ENCODE results near the gene DYSF. TPM values are rescaled to one million over a fixed set of nuclear protein-coding genes. Genes with fewer than 3 reads are reported as not detected.

DYSF gene
- total RNA-seq, 1 experiment from 2014 or later: not detected

DNA sequence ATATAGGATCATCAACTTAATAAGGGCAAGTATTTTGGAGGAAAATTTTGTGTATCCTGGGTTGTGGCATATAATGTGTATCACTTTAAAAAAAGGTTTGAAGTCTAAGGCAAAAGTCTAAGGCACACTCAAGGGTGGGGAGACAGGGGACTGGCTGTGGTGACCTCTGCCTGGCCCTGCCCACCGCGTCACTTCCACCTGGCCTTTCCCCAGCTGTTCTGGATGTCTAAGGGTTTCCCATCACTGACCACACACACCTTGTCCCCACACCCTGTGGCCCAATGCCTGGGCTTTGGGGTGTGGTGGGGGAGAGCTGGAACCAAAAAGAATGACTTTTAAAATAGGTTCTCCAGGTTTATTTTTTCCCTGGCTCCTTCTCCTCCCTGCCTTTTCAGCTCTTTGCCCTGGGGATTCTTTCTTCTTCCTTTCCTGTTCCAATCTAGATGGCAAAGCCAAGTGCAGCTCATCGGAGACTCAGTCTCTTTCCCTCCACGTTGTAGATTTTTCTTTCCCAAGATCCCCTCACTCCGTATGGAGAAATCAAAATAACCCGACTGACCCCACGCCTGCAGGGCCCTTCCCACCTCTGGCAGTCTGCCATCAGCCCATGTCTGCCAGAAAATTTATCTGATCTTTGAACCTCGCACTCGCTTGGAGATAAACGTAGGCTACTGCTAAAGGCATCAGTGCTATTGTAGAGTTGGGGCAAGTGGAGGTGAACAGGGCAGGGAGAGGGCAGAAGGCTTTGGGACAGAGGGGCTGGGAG is 257.2 kb downstream of the DYSF start:
- in situ Hi-C loops (cut with HindIII; ENCODE audit: low pct_unique_long_range_greater_than_20kb, low sequenced_read_pairs): no loop called here
- no peak for DNase-seq (ENCODE audit: low read depth)

DNA sequence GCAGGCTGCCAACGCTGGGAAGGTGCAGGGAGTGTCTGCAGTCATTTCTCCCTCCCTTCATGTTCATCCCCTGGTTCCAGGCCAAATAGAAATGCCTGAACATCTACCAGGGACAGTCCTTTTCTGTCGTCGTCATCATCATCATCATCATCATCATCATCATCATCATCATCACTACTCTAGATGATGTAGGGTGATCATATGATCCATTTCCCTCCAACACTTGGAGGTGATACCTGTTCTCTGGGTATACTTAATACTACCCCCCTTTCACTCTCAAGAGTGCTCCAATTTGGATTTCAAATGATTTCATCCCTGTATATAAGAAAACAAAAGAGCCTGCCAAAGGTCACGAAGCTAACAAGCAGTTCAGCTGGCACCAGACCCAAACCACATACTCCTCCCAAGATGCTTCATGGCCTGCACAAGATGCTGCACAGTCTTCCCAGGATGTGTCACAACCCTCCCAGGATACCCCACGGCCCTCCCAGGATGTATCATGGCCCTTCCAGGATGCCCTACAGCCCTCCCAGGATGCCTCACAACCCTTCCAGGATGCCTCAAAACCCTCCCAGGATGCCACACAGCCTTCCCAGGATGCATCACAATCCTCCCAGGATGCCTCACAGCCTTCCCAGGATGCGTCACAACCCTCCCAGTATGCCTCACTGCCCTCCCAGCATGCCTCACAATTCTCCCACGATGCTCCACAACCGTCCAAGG is 257.9 kb downstream of the DYSF start:
- no peak for DNase-seq (ENCODE audit: low read depth)
- in situ Hi-C loops (cut with HindIII; ENCODE audit: low pct_unique_long_range_greater_than_20kb, low sequenced_read_pairs): no loop called here

DNA sequence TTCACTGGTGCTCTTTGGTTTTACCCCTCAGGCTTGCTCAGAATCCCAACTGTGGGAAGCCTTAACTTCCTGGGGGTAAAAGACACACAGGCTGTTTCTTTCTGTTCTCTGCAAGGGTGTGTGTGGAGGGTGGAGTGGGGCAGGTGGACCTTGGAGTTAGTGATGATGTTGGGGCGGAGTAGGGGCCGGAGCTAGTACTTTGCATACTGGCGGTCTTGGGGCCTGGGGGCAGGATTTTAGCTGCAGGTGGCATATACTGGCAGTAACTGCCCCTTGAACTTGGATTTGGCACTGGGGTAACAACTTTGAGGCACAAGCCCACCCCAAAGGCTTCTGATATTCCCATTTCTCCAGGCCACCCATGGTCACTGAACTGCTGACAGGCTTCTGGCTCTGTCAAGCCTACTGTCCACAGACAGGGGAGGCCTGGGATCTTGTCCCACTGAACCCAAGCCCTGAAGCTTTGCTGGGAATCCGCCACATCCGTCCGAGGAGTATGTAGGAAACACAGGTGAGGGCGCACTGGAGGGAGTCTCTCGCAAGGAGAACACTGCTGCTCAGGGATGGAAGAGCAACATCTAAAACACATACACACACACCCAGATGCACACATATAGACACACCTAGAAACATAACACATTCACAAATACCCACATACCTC is 258.9 kb downstream of the DYSF start:
- no peak for DNase-seq (ENCODE audit: low read depth)
- in situ Hi-C loops (cut with HindIII; ENCODE audit: low pct_unique_long_range_greater_than_20kb, low sequenced_read_pairs): no loop called here

- no peak for DNase-seq (ENCODE audit: low read depth)
- in situ Hi-C loops (cut with HindIII; ENCODE audit: low pct_unique_long_range_greater_than_20kb, low sequenced_read_pairs): no loop called here
Observed at GRCh38 chr2:71713581-71714580, 260.5 kb downstream of the DYSF start.

DNA sequence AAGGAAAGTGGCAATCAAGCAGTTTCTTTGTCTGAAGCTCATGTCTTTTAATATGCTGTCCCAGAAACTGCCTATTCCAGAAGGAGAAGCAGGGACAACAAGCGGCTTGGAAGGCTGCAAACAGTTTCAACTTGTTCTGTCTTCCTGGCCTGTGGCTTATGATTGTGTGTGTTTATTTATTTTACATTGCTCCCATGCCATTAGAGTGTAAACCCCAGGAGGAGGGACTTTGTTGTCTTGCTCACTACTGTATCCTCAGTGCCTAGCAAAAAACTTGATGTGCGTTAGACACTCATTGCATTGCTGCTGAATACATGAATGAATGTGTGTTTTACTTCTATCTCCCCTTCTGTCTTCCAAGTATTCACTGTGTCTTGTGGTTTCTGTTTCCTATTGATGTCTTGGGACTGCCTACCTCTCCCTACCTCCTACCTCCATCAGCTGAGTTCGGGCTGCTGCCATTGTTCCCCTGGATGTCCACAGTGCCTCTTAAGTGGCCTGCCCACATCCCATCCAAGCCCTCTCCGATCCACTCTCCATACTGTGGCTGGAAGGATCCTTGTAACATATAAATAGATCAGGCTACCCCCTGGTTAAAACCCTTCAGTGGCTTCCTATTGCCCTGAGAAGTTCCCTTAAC is 261.4 kb downstream of the DYSF start:
- DNase-seq (ENCODE audit: low read depth): no peak
- in situ Hi-C loops (cut with HindIII; ENCODE audit: low pct_unique_long_range_greater_than_20kb, low sequenced_read_pairs): no loop called here

DNA sequence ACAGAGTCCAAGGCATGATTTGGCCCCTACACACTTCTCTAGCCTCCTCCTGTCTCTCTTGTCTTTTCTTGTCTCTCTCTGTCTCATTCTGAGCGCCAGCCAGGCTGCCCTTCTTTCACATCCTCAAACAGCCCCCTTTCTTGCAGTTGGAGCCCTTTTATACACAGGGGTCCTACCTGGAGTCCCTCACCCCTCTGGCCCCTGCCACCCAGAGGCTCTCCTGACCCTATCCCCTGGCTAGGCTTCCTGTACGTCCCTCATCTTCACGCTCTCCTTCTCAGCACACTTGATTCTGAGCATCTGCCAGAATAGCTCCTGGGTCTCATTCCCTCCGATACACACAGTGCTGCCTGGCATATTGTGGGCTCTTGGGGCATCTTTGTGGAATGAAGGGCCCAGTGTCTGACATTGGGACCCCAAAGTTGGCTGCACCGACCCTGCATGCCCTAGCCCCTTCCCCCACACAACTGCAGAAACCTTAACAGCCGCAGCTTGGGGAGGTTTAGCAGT is 261.9 kb downstream of the DYSF start:
- in situ Hi-C loops (cut with HindIII; ENCODE audit: low pct_unique_long_range_greater_than_20kb, low sequenced_read_pairs): no loop called here
- DNase-seq (ENCODE audit: low read depth): no peak

DNA sequence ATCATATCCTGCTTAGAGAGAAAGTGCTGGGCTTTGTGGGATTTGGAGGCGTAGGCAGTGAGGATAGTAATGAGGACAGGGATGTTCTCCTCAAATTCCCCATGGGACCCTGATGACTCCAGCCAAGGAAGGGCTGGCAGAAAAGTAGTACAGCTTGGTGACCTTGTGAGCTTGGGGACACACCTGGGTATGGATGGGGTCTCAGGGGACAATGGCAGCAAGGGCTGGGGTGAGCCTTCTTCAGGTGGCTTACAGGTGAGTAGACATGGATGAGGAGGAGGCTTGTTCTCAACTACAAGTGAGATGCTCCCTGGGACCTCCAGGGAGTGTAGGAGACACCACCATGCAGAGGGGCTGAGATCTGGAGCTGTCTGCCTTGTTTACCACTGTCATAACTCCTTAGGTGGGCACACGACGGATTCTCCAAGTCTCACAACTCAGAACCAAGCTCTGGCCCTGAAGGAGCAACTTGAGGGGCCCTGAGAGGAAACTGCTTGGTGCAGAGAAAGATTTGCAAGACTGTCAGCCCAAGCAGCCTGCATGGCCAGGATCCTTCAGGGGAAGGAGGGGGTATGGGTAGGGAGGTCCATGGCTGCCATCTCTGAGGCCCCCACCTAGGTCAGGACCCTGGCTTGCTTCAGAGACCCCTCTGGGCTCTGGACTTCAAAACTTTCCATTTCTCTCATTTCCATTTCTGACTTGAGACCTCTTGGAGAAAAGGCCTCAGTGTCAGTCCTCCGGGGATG is 262.8 kb downstream of the DYSF start:
- in situ Hi-C loops (cut with HindIII; ENCODE audit: low pct_unique_long_range_greater_than_20kb, low sequenced_read_pairs): no loop called here

DNA sequence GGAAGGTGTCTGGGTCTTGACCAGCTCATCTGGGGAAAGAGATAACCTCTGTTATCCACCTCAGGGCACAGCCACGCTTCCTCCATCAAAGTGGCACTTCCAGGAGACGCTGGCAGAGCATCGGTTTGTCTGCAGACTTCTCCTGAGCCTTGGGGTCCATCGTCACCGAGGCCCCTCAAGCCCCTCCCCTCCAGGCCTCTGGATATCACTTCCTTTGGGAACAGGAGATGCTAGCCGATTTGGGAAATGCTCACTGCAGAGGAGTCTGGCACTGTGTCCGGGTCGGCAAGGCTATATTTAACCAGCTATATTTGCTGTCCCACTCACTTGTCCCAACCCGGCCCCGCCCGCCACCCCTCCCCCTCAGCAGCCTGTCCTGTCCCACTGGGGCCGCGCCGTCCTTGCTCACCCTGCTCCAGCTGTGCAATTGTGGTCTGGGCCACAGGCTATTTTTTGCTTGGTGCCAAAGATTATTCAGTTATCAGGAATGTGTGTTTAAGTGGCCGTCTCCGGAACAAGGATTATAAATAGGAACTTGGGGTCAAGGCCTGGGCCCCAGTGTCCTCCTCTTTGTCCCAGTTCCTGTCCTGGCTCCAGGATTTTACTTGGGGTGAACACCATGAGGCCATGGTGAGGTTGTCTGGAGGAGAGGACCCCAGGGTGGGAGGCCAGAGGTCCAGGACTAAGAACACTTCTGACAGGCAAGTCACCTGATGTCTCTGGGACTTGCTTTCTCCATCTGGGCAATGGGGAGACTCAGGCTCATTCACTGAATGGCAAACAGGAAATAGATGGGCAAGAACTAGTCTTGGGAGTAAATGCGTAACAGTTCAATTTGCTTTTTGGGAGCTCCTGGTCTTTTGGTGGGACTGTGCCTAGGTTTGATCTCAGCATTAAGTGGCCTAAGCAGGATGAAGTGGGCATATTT is 263.6 kb downstream of the DYSF start:
- DNase-seq (ENCODE audit: low read depth): no peak

More for the DNA sequence above, 262.8 kb downstream of the DYSF start:
- no peak for DNase-seq (ENCODE audit: low read depth)

GRCh38 chr2:71718686-71719085 is 265.3 kb downstream of the DYSF start:
- DNase-seq (ENCODE audit: low read depth): no peak
- in situ Hi-C loops (cut with HindIII; ENCODE audit: low pct_unique_long_range_greater_than_20kb, low sequenced_read_pairs): no loop called here

More for the DNA sequence above, 263.6 kb downstream of the DYSF start:
- in situ Hi-C loops (cut with HindIII; ENCODE audit: low pct_unique_long_range_greater_than_20kb, low sequenced_read_pairs): no loop called here

DNA sequence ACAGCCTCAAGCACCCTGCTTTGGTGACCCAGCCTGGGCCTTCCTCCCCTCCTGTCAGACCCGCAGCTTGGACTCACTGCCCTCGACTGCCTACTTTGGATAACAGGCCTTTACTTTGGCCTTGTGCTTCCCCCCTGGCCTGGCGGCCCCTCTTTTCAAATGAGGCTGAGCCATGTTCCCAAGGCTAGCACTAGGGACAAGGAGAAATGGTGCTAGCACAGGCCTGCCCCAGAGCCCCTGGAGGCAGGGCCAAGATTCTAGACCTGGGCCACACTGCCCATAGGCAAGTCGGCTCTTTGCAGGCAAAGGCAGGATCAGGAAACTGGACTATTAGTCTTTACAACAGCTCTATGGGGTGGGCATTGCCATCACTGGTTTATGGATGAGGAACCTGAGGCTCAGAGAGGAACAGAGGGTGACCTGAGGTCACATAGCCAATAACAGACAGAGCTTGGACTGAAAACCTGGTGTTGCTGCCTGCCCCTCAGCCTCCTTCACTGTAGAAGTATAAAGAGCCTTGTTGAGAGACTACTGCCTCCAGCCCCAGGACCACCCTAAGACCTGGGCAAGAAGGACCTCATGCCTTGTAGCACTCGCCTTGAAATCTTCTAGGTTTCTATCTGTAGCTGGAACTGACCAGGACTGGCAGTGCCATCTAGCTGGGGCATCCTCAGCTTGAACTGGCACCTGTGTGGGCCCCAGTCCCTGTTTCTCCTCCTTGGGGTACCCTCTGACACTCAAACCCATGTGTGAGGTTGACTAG is 266.3 kb downstream of the DYSF start:
- DNase-seq (ENCODE audit: low read depth): no peak
- in situ Hi-C loops (cut with HindIII; ENCODE audit: low pct_unique_long_range_greater_than_20kb, low sequenced_read_pairs): no loop called here

DNA sequence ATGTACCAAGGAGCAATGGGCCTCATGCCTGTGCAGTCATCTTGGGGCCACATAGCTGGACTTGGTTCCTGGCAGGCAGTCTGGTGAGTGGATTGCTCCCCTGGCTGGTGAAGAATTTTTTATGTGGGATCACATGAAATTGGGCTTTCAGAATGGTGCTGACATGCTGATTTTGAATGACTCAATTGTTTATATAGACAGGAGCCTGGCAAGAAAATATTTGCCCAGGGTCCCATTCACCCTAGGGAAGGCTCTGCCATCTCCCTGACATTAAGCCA is 266.9 kb downstream of the DYSF start:
- DNase-seq (ENCODE audit: low read depth): no peak
- in situ Hi-C loops (cut with HindIII; ENCODE audit: low pct_unique_long_range_greater_than_20kb, low sequenced_read_pairs): no loop called here

GRCh38 chr2:71720596-71721361 is 267.4 kb downstream of the DYSF start:
- DNase-seq (ENCODE audit: low read depth): no peak
- in situ Hi-C loops (cut with HindIII; ENCODE audit: low pct_unique_long_range_greater_than_20kb, low sequenced_read_pairs): no loop called here

DNA sequence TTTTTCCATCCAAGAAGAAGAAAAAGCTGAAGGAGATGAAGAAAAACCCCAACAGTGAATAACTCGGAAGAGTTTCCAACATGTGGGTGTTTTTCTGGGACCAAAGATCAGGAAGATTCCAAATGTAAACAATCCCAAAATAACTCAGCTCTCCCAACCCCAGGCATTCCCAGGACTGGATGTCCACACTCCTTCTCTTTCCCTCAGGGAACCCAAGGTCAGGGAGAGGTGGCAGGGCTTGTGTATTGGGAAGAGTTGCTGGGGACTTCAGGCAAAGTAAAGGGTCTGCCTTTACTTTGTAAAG is 268.0 kb downstream of the DYSF start:
- in situ Hi-C loops (cut with HindIII; ENCODE audit: low pct_unique_long_range_greater_than_20kb, low sequenced_read_pairs): no loop called here
- DNase-seq (ENCODE audit: low read depth): no peak

DNA sequence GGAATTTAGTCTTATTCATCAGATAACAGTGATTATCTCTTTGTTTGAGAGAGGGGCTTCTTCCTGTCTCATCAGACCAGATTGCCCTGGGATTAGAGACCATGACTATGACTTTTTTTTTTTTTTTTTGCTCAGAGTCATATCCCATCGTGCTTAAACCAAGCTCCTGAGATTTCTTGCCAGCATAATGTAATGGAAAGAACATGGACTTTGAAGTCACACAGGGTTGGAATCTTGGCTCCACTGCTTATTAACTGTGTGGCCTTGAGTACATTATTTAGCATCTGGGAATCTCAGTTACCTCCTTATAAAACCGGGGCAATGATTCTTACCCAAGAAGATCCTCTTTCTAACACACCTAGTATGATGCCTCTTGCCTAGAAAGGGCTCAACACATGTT is 268.3 kb downstream of the DYSF start:
- in situ Hi-C loops (cut with HindIII; ENCODE audit: low pct_unique_long_range_greater_than_20kb, low sequenced_read_pairs): no loop called here

GRCh38 chr2:71722286-71722685 is 268.9 kb downstream of the DYSF start:
- in situ Hi-C loops (cut with HindIII; ENCODE audit: low pct_unique_long_range_greater_than_20kb, low sequenced_read_pairs): no loop called here
- DNase-seq (ENCODE audit: low read depth): no peak

More for the DNA sequence above, 268.3 kb downstream of the DYSF start:
- no peak for DNase-seq (ENCODE audit: low read depth)
